SK-N-SH treated with all-trans-retinoic acid at 6 μM for 48 hours (cell line): ENCODE measurements around the gene GABRR3.

ENCODE experiments used
- PPARA ChIP-seq: fragments of 250-450 bp; sonication (Bioruptor Pico); IDR thresholded peaks from 2 replicates; pipeline ENCODE4 v1.5.0; 2020; ENCODE audit warnings: mild to moderate bottlenecking, borderline replicate concordance
- SNAI2 ChIP-seq: fragments of 250-450 bp; sonication (Bioruptor Pico); IDR thresholded peaks from 2 replicates; pipeline ENCODE4 v1.5.0; 2020; ENCODE audit warnings: mild to moderate bottlenecking, moderate library complexity
- TOX ChIP-seq: fragments of 250-450 bp; sonication (Bioruptor Pico); IDR thresholded peaks from 2 replicates; pipeline ENCODE4 v1.8.0; 2021; ENCODE audit warnings: mild to moderate bottlenecking, moderate library complexity, borderline replicate concordance
- ZFP3 ChIP-seq: fragments of 250-450 bp; sonication (Bioruptor Pico); IDR thresholded peaks from 2 replicates; pipeline ENCODE4 v1.5.0; 2020; ENCODE audit warnings: mild to moderate bottlenecking, moderate library complexity
- ZFP30 ChIP-seq: fragments of 450-650 bp; formaldehyde crosslinking; IDR thresholded peaks from 2 replicates; pipeline ENCODE4 v1.5.0; 2022; ENCODE audit warnings: mild to moderate bottlenecking, moderate library complexity
- ZNF565 ChIP-seq: fragments of 450-650 bp; formaldehyde crosslinking; conservative IDR thresholded peaks from 2 replicates; pipeline ENCODE4 v1.5.0; 2020; ENCODE audit warnings: low read depth, mild to moderate bottlenecking, moderate library complexity
- TF ChIP-seq, protein P1 (sequence below): fragments of 250-450 bp; sonication (Bioruptor Pico); IDR thresholded peaks from 2 replicates; pipeline ENCODE4 v1.5.1; 2020; ENCODE audit warnings: low read depth, mild to moderate bottlenecking, moderate library complexity
- TF ChIP-seq, protein P2 (sequence below): fragments of 250-450 bp; sonication (Bioruptor Pico); IDR thresholded peaks from 2 replicates; pipeline ENCODE4 v1.8.0; 2020; ENCODE audit warnings: mild to moderate bottlenecking, moderate library complexity, borderline replicate concordance
- TF ChIP-seq, protein P3 (sequence below): fragments of 250-450 bp; sonication (Bioruptor Pico); IDR thresholded peaks from 2 replicates; pipeline ENCODE4 v1.5.0; 2020; ENCODE audit warnings: mild to moderate bottlenecking, moderate library complexity

DNA sequence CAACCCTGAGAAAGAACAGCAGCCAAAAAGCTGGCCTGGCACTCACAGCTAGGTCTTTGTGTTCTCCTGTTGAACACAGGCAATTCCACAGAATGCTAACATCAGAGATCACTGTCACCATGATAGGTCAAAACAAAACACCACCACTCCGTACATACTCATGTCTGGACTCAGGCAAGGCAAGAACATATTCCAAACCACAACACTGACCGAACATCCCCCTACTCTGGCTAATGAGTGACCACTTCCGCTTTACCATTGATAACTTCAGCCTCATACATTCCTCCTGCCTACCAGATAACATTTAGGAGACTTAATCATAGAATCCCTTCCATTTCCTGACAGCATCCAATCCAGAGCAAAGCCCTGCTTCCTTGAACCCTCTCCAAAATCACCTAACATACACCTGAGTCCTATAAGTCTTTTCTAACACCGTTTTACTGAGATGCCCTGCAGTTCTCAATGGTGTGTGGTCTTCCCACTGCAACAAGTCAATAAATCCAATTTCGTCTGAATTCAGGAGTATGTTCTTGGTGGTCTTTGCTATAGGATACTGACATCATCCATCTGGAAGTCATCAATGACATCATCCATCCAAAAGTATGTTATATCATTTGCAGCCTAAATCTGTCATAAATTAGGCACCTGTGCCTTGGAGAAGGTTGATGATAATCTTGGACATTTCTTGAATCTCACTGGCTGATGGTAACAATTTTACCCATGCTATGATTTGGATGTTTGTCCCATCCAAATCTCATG lies 86.6 kb downstream of the GABRR3 start:
- no peak for TF ChIP-seq ZNF565 (CRISPR knock-in tag)
- no peak for TF ChIP-seq SNAI2 (CRISPR knock-in tag)
- TF ChIP-seq, protein P1, sequence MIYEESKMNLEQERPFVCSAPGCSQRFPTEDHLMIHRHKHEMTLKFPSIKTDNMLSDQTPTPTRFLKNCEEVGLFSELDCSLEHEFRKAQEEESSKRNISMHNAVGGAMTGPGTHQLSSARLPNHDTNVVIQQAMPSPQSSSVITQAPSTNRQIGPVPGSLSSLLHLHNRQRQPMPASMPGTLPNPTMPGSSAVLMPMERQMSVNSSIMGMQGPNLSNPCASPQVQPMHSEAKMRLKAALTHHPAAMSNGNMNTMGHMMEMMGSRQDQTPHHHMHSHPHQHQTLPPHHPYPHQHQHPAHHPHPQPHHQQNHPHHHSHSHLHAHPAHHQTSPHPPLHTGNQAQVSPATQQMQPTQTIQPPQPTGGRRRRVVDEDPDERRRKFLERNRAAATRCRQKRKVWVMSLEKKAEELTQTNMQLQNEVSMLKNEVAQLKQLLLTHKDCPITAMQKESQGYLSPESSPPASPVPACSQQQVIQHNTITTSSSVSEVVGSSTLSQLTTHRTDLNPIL (CRISPR knock-in tag) = no peak
- TF ChIP-seq TOX (CRISPR knock-in tag) = no peak
- TF ChIP-seq ZFP30 (CRISPR knock-in tag) = no peak
- TF ChIP-seq ZFP3 = no peak
- TF ChIP-seq, protein P2, sequence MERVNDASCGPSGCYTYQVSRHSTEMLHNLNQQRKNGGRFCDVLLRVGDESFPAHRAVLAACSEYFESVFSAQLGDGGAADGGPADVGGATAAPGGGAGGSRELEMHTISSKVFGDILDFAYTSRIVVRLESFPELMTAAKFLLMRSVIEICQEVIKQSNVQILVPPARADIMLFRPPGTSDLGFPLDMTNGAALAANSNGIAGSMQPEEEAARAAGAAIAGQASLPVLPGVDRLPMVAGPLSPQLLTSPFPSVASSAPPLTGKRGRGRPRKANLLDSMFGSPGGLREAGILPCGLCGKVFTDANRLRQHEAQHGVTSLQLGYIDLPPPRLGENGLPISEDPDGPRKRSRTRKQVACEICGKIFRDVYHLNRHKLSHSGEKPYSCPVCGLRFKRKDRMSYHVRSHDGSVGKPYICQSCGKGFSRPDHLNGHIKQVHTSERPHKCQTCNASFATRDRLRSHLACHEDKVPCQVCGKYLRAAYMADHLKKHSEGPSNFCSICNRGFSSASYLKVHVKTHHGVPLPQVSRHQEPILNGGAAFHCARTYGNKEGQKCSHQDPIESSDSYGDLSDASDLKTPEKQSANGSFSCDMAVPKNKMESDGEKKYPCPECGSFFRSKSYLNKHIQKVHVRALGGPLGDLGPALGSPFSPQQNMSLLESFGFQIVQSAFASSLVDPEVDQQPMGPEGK (CRISPR knock-in tag) = no peak
- TF ChIP-seq PPARA (CRISPR knock-in tag) = no peak
- TF ChIP-seq, protein P3, sequence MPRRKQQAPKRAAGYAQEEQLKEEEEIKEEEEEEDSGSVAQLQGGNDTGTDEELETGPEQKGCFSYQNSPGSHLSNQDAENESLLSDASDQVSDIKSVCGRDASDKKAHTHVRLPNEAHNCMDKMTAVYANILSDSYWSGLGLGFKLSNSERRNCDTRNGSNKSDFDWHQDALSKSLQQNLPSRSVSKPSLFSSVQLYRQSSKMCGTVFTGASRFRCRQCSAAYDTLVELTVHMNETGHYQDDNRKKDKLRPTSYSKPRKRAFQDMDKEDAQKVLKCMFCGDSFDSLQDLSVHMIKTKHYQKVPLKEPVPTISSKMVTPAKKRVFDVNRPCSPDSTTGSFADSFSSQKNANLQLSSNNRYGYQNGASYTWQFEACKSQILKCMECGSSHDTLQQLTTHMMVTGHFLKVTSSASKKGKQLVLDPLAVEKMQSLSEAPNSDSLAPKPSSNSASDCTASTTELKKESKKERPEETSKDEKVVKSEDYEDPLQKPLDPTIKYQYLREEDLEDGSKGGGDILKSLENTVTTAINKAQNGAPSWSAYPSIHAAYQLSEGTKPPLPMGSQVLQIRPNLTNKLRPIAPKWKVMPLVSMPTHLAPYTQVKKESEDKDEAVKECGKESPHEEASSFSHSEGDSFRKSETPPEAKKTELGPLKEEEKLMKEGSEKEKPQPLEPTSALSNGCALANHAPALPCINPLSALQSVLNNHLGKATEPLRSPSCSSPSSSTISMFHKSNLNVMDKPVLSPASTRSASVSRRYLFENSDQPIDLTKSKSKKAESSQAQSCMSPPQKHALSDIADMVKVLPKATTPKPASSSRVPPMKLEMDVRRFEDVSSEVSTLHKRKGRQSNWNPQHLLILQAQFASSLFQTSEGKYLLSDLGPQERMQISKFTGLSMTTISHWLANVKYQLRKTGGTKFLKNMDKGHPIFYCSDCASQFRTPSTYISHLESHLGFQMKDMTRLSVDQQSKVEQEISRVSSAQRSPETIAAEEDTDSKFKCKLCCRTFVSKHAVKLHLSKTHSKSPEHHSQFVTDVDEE (CRISPR knock-in tag) = no peak
